WTC11 (cell line): ENCODE results near the gene SSBP2. TPM values are rescaled to one million over a fixed set of nuclear protein-coding genes. Genes with fewer than 3 reads are reported as not detected.

Experiments
- ATAC-seq: fragments of 200-7000 bp; cut with Tn5 transposase; 2 replicates; pipeline ENCODE4 v1.10.0; 2021; ENCODE audit warnings: mild to moderate bottlenecking, moderate library complexity
- CTCF ChIA-PET: fragments of 300-600 bp; sonication (Branson Sonifier 250); formaldehyde crosslinking; loops from one replicate; lab custom pipeline; 2021; ENCODE audit warnings: antibody characterized with exemption; lab: Charles Lee
- POLR2A ChIA-PET: fragments of 350-600 bp; sonication (Branson Sonifier 250); formaldehyde crosslinking; loops from one replicate; lab custom pipeline; 2021; ENCODE audit warnings: antibody characterized with exemption; lab: Charles Lee
- DNase-seq: peaks from one replicate; pipeline ENCODE4 v3.0.0; 2021; ENCODE audit warnings: low spot score
- H3K27ac Mint-ChIP-seq: 2 replicates; pipeline ENCODE4 v1.8.0; 2021; ENCODE audit warnings: mixed read lengths
- H3K27me3 Mint-ChIP-seq: 2 replicates; pipeline ENCODE4 v1.8.0; 2021; ENCODE audit warnings: low read depth, mild to moderate bottlenecking, moderate library complexity, mixed read lengths
- H3K36me3 Mint-ChIP-seq: 2 replicates; pipeline ENCODE4 v1.8.0; 2021; ENCODE audit warnings: mixed read lengths
- H3K4me1 Mint-ChIP-seq: 2 replicates; pipeline ENCODE4 v1.8.0; 2022; ENCODE audit warnings: mixed read lengths
- H3K4me3 Mint-ChIP-seq: 2 replicates; pipeline ENCODE4 v1.8.0; 2021; ENCODE audit warnings: mild to moderate bottlenecking, moderate library complexity, mixed read lengths
- H3K9me3 Mint-ChIP-seq: 2 replicates; pipeline ENCODE4 v1.8.0; 2021; ENCODE audit warnings: mixed read lengths
- AR ChIP-seq: fragments of 250-450 bp; sonication (Bioruptor Pico); IDR thresholded peaks from 2 replicates; pipeline ENCODE4 v1.9.0; 2021; ENCODE audit warnings: mild to moderate bottlenecking
- ATF1 ChIP-seq: sonication (generic); formaldehyde crosslinking; IDR thresholded peaks from 2 replicates; pipeline ENCODE4 v1.8.1; 2023; ENCODE audit warnings: mild to moderate bottlenecking, moderate library complexity, missing genetic modification reagents
- CREM ChIP-seq: sonication (generic); formaldehyde crosslinking; IDR thresholded peaks from 2 replicates; pipeline ENCODE4 v1.8.1; 2022; ENCODE audit warnings: mild to moderate bottlenecking, missing genetic modification reagents, moderate library complexity
- ELF4 ChIP-seq: sonication (generic); formaldehyde crosslinking; IDR thresholded peaks from 2 replicates; pipeline ENCODE4 v1.8.1; 2022; ENCODE audit warnings: low read depth, mild to moderate bottlenecking, moderate library complexity, missing genetic modification reagents
- ETV6 ChIP-seq: sonication (generic); formaldehyde crosslinking; IDR thresholded peaks from 2 replicates; pipeline ENCODE4 v1.8.1; 2022; ENCODE audit warnings: mild to moderate bottlenecking, missing genetic modification reagents
- FOXK1 ChIP-seq: sonication (generic); formaldehyde crosslinking; IDR thresholded peaks from 2 replicates; pipeline ENCODE4 v1.8.0; 2022; ENCODE audit warnings: mild to moderate bottlenecking, moderate library complexity, missing genetic modification reagents
- FOXP4 ChIP-seq: sonication (generic); formaldehyde crosslinking; IDR thresholded peaks from 2 replicates; pipeline ENCODE4 v1.8.0; 2022; ENCODE audit warnings: mild to moderate bottlenecking, missing genetic modification reagents
- HMGXB4 ChIP-seq: sonication (generic); formaldehyde crosslinking; IDR thresholded peaks from 2 replicates; pipeline ENCODE4 v1.8.1; 2023; ENCODE audit warnings: mild to moderate bottlenecking, moderate library complexity, missing genetic modification reagents
- JUN ChIP-seq: sonication (generic); formaldehyde crosslinking; IDR thresholded peaks from 2 replicates; pipeline ENCODE4 v1.8.0; 2023; ENCODE audit warnings: mild to moderate bottlenecking, missing genetic modification reagents
- MYBL2 ChIP-seq: sonication (generic); formaldehyde crosslinking; IDR thresholded peaks from 2 replicates; pipeline ENCODE4 v1.8.1; 2023; ENCODE audit warnings: mild to moderate bottlenecking, moderate library complexity, missing genetic modification reagents
- NFE2L1 ChIP-seq: sonication (generic); formaldehyde crosslinking; IDR thresholded peaks from 2 replicates; pipeline ENCODE4 v1.8.1; 2023; ENCODE audit warnings: missing genetic modification reagents
- NFYB ChIP-seq: sonication (generic); formaldehyde crosslinking; conservative IDR thresholded peaks from 2 replicates; pipeline ENCODE4 v1.8.0; 2022; ENCODE audit warnings: low read depth, missing genetic modification reagents
- SMAD3 ChIP-seq: sonication (generic); formaldehyde crosslinking; IDR thresholded peaks from 2 replicates; pipeline ENCODE4 v1.8.0; 2022; ENCODE audit warnings: missing genetic modification reagents, mild to moderate bottlenecking, borderline replicate concordance
- STAT6 ChIP-seq: sonication (generic); formaldehyde crosslinking; conservative IDR thresholded peaks from 2 replicates; pipeline ENCODE4 v1.8.1; 2023; ENCODE audit warnings: mild to moderate bottlenecking, low read depth, missing genetic modification reagents, moderate library complexity
- TCF7 ChIP-seq: sonication (generic); formaldehyde crosslinking; IDR thresholded peaks from 2 replicates; pipeline ENCODE4 v1.8.0; 2022; ENCODE audit warnings: mild to moderate bottlenecking, low read depth, missing genetic modification reagents, moderate library complexity
- ZNF138 ChIP-seq: sonication (generic); formaldehyde crosslinking; conservative IDR thresholded peaks from 2 replicates; pipeline ENCODE4 v1.8.1; 2022; ENCODE audit warnings: mild to moderate bottlenecking, moderate library complexity, missing genetic modification reagents
- ZNF396 ChIP-seq: fragments of 250-450 bp; sonication (Bioruptor Pico); IDR thresholded peaks from 2 replicates; pipeline ENCODE4 v1.8.0; 2021; ENCODE audit warnings: mild to moderate bottlenecking, moderate library complexity, borderline replicate concordance
- ZNF416 ChIP-seq: fragments of 250-450 bp; sonication (Bioruptor Pico); IDR thresholded peaks from 2 replicates; pipeline ENCODE4 v1.9.0; 2021; ENCODE audit warnings: mild to moderate bottlenecking, inconsistent platforms
- ZSCAN18 ChIP-seq: fragments of 250-450 bp; sonication (Bioruptor Pico); IDR thresholded peaks from 2 replicates; pipeline ENCODE4 v2.1.2; 2022; ENCODE audit warnings: mild to moderate bottlenecking, moderate library complexity
- total RNA-seq: library from RNA; stranded (reverse); gene quantifications from 3 replicates; pipeline ENCODE4 v1.2.3, GENCODE V29; 2021
- TF ChIP-seq, protein P1 (sequence below): sonication (generic); formaldehyde crosslinking; conservative IDR thresholded peaks from 2 replicates; pipeline ENCODE4 v1.8.1; 2022; ENCODE audit warnings: mild to moderate bottlenecking, missing genetic modification reagents

Gene SSBP2
- total RNA-seq, 1 experiment from 2014 or later: 24.9 TPM

DNA sequence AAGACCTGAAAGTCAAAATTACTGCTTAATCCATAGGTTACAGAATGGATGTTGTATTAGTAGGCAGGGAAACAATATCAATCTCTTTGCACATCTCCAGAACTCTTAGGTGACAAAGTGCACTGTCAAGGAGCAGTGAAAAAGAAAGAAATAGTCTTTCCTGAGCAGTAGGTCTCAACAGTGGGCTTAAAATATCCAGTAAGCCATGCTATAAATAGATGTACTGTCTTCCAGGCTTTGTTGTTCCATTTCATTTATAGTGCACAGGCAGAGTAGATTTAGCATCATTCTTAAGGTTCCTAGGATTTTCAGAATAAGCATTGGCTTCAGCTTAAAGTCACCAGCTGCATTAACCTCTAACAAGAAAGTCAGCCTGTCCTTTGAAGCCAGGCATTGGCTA, 50.7 kb downstream of the SSBP2 start:
- H3K4me1 Mint-ChIP-seq: peaks cover 9% of the 10 kb centered on the region
- H3K36me3 Mint-ChIP-seq: peaks cover 14% of the 10 kb centered on the region
- peaks cover 22% of the 10 kb centered on the region for H3K9me3 Mint-ChIP-seq
- POLR2A ChIA-PET: no interaction called here
- ATAC-seq: no peak
- no peak overlapping the region for H3K4me3 Mint-ChIP-seq
- DNase-seq: no peak
- H3K27me3 Mint-ChIP-seq: no peaks in the 10 kb centered on the region
- CTCF ChIA-PET: no interaction called here
- no peak overlapping the region for H3K27ac Mint-ChIP-seq
- no peak for TF ChIP-seq FOXP4 (CRISPR knock-in tag)
- TF ChIP-seq ZNF396: no peak
- no peak for TF ChIP-seq ZSCAN18 (CRISPR knock-in tag)
- no peak for TF ChIP-seq JUN (CRISPR knock-in tag)
- no peak for TF ChIP-seq ETV6 (CRISPR knock-in tag)
- TF ChIP-seq NFE2L1 (CRISPR knock-in tag): no peak
- TF ChIP-seq CREM (CRISPR knock-in tag): no peak
- TF ChIP-seq SMAD3 (CRISPR knock-in tag): no peak
- TF ChIP-seq ZNF416: no peak
- no peak for TF ChIP-seq ELF4 (CRISPR knock-in tag)
- no peak for TF ChIP-seq TCF7 (CRISPR knock-in tag)
- no peak for TF ChIP-seq FOXK1
- TF ChIP-seq, protein P1, sequence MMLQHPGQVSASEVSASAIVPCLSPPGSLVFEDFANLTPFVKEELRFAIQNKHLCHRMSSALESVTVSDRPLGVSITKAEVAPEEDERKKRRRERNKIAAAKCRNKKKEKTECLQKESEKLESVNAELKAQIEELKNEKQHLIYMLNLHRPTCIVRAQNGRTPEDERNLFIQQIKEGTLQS (CRISPR knock-in tag): no peak
- no peak for TF ChIP-seq HMGXB4 (CRISPR knock-in tag)
- TF ChIP-seq MYBL2 (CRISPR knock-in tag): no peak
- TF ChIP-seq AR (CRISPR knock-in tag): no peak
- TF ChIP-seq STAT6 (CRISPR knock-in tag): no peak
- no peak for TF ChIP-seq ATF1 (CRISPR knock-in tag)
- no peak for TF ChIP-seq ZNF138 (CRISPR knock-in tag)
- TF ChIP-seq NFYB (CRISPR knock-in tag): no peak
